GM12865 (cell line): ENCODE data around the gene TRIM52.
A peak's percentile ranks its signal among the peaks of the same experiment; 100 is the strongest.

Experiments
- DNase-seq: peaks from one replicate; pipeline ENCODE4 v3.0.0; 2010; ENCODE audit warnings: low read depth
- H3K4me3 ChIP-seq: 2 replicates; pipeline ENCODE4 v1.5.1; 2011; ENCODE audit warnings: mild to moderate bottlenecking, low read depth, low read length, control low read depth
- CTCF ChIP-seq: IDR thresholded peaks from 2 replicates; pipeline ENCODE4 v1.5.1; 2011; ENCODE audit warnings: low read length, control low read depth, low read depth, inconsistent platforms; ENCODE audit not compliant: insufficient read depth; ENCODE audit errors: missing control alignments

Gene TRIM52

GRCh38 chr5:181207960-181208253, 53.0 kb downstream of the TRIM52 start:
- no peak for DNase-seq
- TF ChIP-seq CTCF: no peak
- peak overlapping the region; percentile 67; the same call in 1 of the 2 replicates for H3K4me3 ChIP-seq

- DNase-seq: peak; percentile 90
- H3K4me3 ChIP-seq: peak overlapping the region; percentile 67
- TF ChIP-seq CTCF: no peak
Observed at GRCh38 chr5:181207214-181207959, 53.6 kb downstream of the TRIM52 start.

GRCh38 chr5:181205761-181206649, 54.9 kb downstream of the TRIM52 start:
- DNase-seq: no peak
- no peak for TF ChIP-seq CTCF
- peak overlapping the region; percentile 52 for H3K4me3 ChIP-seq
